GM04503 (cell line): ENCODE data around the gene CLEC6A.
"Not testable (repeated sequence)": the region's sequence is repeated elsewhere in the genome, so short reads cannot be mapped to it uniquely, and the experiment has no call there.

Experiments
- DNase-seq: peaks from one replicate; pipeline ENCODE4 v3.0.0-alpha.2; 2012; ENCODE audit warnings: low read depth

Gene CLEC6A

GRCh38 chr12:8495671-8496070, 39.9 kb downstream of the CLEC6A start:
- DNase-seq: not testable (repeated sequence)

GRCh38 chr12:8496074-8496473, 40.3 kb downstream of the CLEC6A start:
- not testable (repeated sequence) for DNase-seq

GRCh38 chr12:8499616-8500015, 43.9 kb downstream of the CLEC6A start:
- no peak for DNase-seq

- no peak for DNase-seq
Measured at GRCh38 chr12:8501720-8502119, 46.0 kb downstream of the CLEC6A start.

GRCh38 chr12:8504351-8504750, 48.6 kb downstream of the CLEC6A start:
- DNase-seq: no peak

- no peak for DNase-seq
Measured at GRCh38 chr12:8507596-8507995, 51.8 kb downstream of the CLEC6A start.

- DNase-seq: no peak
Measured at GRCh38 chr12:8508223-8508622, 52.5 kb downstream of the CLEC6A start.

GRCh38 chr12:8508910-8509841, 53.4 kb downstream of the CLEC6A start:
- DNase-seq: no peak

- DNase-seq: no peak
Measured at GRCh38 chr12:8513256-8513655, 57.5 kb downstream of the CLEC6A start, which contains the start of gene CLEC4D. CLEC4D (plus strand) TSS chr12:8513503; CDS start chr12:8513733, 230 bp downstream.

- no peak for DNase-seq
Measured at GRCh38 chr12:8517971-8518370, 62.2 kb downstream of the CLEC6A start.

- DNase-seq: no peak
Measured at GRCh38 chr12:8519171-8519570, 63.4 kb downstream of the CLEC6A start.

- no peak for DNase-seq
Measured at GRCh38 chr12:8527250-8528130, 71.7 kb downstream of the CLEC6A start.
